K562 (cell line): Measurements from ENCODE around the gene COX5A. TPM values are rescaled to one million over a fixed set of nuclear protein-coding genes. Genes with fewer than 3 reads are reported as not detected.

Experiments used
- ATF6 ChIP-seq: sonication (generic); formaldehyde crosslinking; IDR thresholded peaks from 2 replicates; pipeline ENCODE4 v1.4.0; 2020; ENCODE audit warnings: mild to moderate bottlenecking, missing genetic modification reagents
- ATF7 ChIP-seq: fragments of 450-650 bp; IDR thresholded peaks from 2 replicates; pipeline ENCODE4 v1.7.1; 2014; ENCODE audit warnings: mild to moderate bottlenecking, moderate library complexity
- ELF2 ChIP-seq: fragments of 250-450 bp; sonication (Bioruptor Pico); IDR thresholded peaks from 2 replicates; pipeline ENCODE4 v1.5.0; 2021; ENCODE audit warnings: mild to moderate bottlenecking
- HCFC1 ChIP-seq: IDR thresholded peaks from 2 replicates; pipeline ENCODE4 v1.6.1; 2012; ENCODE audit warnings: low read depth, low read length, improper control_type of control experiment
- HDAC3 ChIP-seq: fragments of 450-650 bp; IDR thresholded peaks from 2 replicates; pipeline ENCODE4 v1.6.1; 2018; ENCODE audit warnings: borderline replicate concordance, mild to moderate bottlenecking, moderate library complexity; ENCODE audit not compliant: partially characterized antibody
- HDGF ChIP-seq: fragments of 450-650 bp; IDR thresholded peaks from 2 replicates; pipeline ENCODE4 v1.6.1; 2016
- NFE2L1 ChIP-seq: fragments of 450-650 bp; IDR thresholded peaks from 2 replicates; pipeline ENCODE4 v1.6.1; 2016; ENCODE audit warnings: missing genetic modification characterization, low read depth, mild to moderate bottlenecking, missing compliant biosample characterization, moderate library complexity, borderline replicate concordance
- PHB ChIP-seq: fragments of 250-450 bp; sonication (Bioruptor Pico); IDR thresholded peaks from 2 replicates; pipeline ENCODE4 v1.5.0; 2021
- PHF21A ChIP-seq: fragments of 450-650 bp; IDR thresholded peaks from 2 replicates; pipeline ENCODE4 v1.6.1; 2017; ENCODE audit warnings: low read depth, borderline replicate concordance
- PYGO2 ChIP-seq: fragments of 450-650 bp; IDR thresholded peaks from 2 replicates; pipeline ENCODE4 v1.6.1; 2016; ENCODE audit warnings: mild to moderate bottlenecking, missing genetic modification characterization, moderate library complexity, missing compliant biosample characterization
- SOX6 ChIP-seq: fragments of 450-650 bp; IDR thresholded peaks from 2 replicates; pipeline ENCODE4 v1.6.1; 2014; ENCODE audit warnings: mild to moderate bottlenecking
- STAT6 ChIP-seq: sonication (generic); formaldehyde crosslinking; IDR thresholded peaks from 2 replicates; pipeline ENCODE4 v1.8.1; 2023; ENCODE audit warnings: mild to moderate bottlenecking, missing genetic modification reagents
- TAL1 ChIP-seq: fragments of 450-650 bp; IDR thresholded peaks from 2 replicates; pipeline ENCODE4 v1.6.1; 2016; ENCODE audit warnings: mild to moderate bottlenecking
- TFE3 ChIP-seq: fragments of 450-650 bp; formaldehyde crosslinking; IDR thresholded peaks from 2 replicates; pipeline ENCODE4 v1.4.0; 2020; ENCODE audit warnings: mild to moderate bottlenecking, mixed read lengths
- TOE1 ChIP-seq, 2 experiments: fragments of 450-650 bp in 1 of 2; sonication (generic) in 1 of 2; formaldehyde crosslinking in 1 of 2; IDR thresholded peaks; 2 replicates each; pipeline versions ENCODE4 v1.7.1 to v1.8.0; 2016 to 2022; ENCODE audit warnings: borderline replicate concordance in 2 of 2, mild to moderate bottlenecking in 2 of 2, antibody characterized with exemption in 1 of 2, inconsistent platforms in 1 of 2, low read depth in 1 of 2, missing genetic modification reagents in 1 of 2, moderate library complexity in 1 of 2
- WHSC1 ChIP-seq: IDR thresholded peaks from one replicate; pipeline ENCODE4 v1.6.1; 2012; ENCODE audit warnings: low read length, control low read depth, inconsistent platforms
- ZNF121 ChIP-seq: sonication (generic); formaldehyde crosslinking; conservative IDR thresholded peaks from 2 replicates; pipeline ENCODE4 v1.8.0; 2022; ENCODE audit warnings: missing genetic modification reagents
- ZNF174 ChIP-seq: fragments of 250-450 bp; sonication (Bioruptor Pico); IDR thresholded peaks from 2 replicates; pipeline ENCODE4 v1.4.0; 2020; ENCODE audit warnings: mild to moderate bottlenecking
- ZNF212 ChIP-seq: fragments of 450-650 bp; formaldehyde crosslinking; IDR thresholded peaks from 2 replicates; pipeline ENCODE4 v1.4.0; 2020; ENCODE audit warnings: mild to moderate bottlenecking
- polyA plus RNA-seq, 8 experiments: library from polyadenylated mRNA; depleted of rRNA in 4 of 8; stranded (reverse) in 5 of 8; unstranded in 3 of 8; fragments of >200 nt; fragmentation: Nextera tagmentation in 2 of 8; fragmentation: Illumina TruSeq in 1 of 8; extraction: Ambion mirVana in 2 of 8; extraction: Trizol in 1 of 8; gene quantifications; 2 replicates each; pipeline versions ENCODE4 v1.2.1 to v1.2.3, GENCODE V29; 2011 to 2014; ENCODE audit warnings: inconsistent platforms in 1 of 8, missing spikeins in 1 of 8
- total RNA-seq, 7 experiments: library from RNA; depleted of rRNA in 6 of 7; stranded (reverse); fragments of >200 nt in 6 of 7; fragmentation: Illumina TruSeq in 2 of 7; extraction: Trizol in 2 of 7; gene quantifications; 2 replicates each; pipeline versions ENCODE4 v1.2.1 to v1.2.3, GENCODE V29; 2011 to 2021; ENCODE audit warnings: low replicate concordance in 1 of 7
- TF ChIP-seq, protein P1 (sequence below), 3 experiments: IDR thresholded peaks in 2 of 3; conservative IDR thresholded peaks in 1 of 3; 2 replicates each; pipeline ENCODE4 v1.5.1; 2011 to 2012; ENCODE audit warnings: low read length in 3 of 3, mild to moderate bottlenecking in 3 of 3, control low read depth in 2 of 3, improper control_type of control experiment in 1 of 3, inconsistent platforms in 1 of 3, low read depth in 1 of 3, mixed read lengths in 1 of 3, moderate library complexity in 1 of 3; ENCODE audit not compliant: insufficient read depth in 2 of 3

Gene COX5A
- total and polyA plus RNA-seq, 9 of the 15 experiments (the other 6 are each of a cell fraction or from before 2014, with no cell fraction given): 86.8 to 553 (median 371) TPM

- TF ChIP-seq TOE1 (IDR thresholded peaks at IDR 0.05; ENCODE audit: borderline replicate concordance): peak; percentile 81; the same call in 1 of the 2 replicates
- peak; percentile 99 for TF ChIP-seq TOE1 (CRISPR knock-in tag; IDR thresholded peaks at IDR 0.05; ENCODE audit: borderline replicate concordance, low read depth)
- TF ChIP-seq ZNF121: peak; percentile 88
- peak; percentile 81 for TF ChIP-seq TFE3 (CRISPR knock-in tag)
- TF ChIP-seq WHSC1: no peak
- TF ChIP-seq ZNF174 (CRISPR knock-in tag): no peak
- TF ChIP-seq PYGO2: no peak
- TF ChIP-seq HDAC3: no peak
- no peak for TF ChIP-seq NFE2L1 (tag)
- no peak for TF ChIP-seq PHB (CRISPR knock-in tag)
- TF ChIP-seq, protein P1, sequence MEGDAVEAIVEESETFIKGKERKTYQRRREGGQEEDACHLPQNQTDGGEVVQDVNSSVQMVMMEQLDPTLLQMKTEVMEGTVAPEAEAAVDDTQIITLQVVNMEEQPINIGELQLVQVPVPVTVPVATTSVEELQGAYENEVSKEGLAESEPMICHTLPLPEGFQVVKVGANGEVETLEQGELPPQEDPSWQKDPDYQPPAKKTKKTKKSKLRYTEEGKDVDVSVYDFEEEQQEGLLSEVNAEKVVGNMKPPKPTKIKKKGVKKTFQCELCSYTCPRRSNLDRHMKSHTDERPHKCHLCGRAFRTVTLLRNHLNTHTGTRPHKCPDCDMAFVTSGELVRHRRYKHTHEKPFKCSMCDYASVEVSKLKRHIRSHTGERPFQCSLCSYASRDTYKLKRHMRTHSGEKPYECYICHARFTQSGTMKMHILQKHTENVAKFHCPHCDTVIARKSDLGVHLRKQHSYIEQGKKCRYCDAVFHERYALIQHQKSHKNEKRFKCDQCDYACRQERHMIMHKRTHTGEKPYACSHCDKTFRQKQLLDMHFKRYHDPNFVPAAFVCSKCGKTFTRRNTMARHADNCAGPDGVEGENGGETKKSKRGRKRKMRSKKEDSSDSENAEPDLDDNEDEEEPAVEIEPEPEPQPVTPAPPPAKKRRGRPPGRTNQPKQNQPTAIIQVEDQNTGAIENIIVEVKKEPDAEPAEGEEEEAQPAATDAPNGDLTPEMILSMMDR (IDR thresholded peaks at IDR 0.05 in 2 of 3, conservative IDR thresholded peaks at IDR 0.05 in 1 of 3; ENCODE audit: insufficient read depth in 2 of 3, low read depth in 1 of 3, low read length in 3 of 3): peak; percentile 38 to 62 (median 42); a peak in 5 of 6 replicates
- no peak for TF ChIP-seq ELF2 (CRISPR knock-in tag)
- TF ChIP-seq ATF6: peak; percentile 99
- TF ChIP-seq HDGF: no peak
- peak; percentile 41; the same call in 1 of the 2 replicates for TF ChIP-seq STAT6 (CRISPR knock-in tag)
- peak; percentile 59; the same call in 1 of the 2 replicates for TF ChIP-seq HCFC1
- no peak for TF ChIP-seq ZNF212 (CRISPR knock-in tag)
- no peak for TF ChIP-seq TAL1
- peak; percentile 37 for TF ChIP-seq ATF7
- TF ChIP-seq SOX6: peak; percentile 70
- no peak for TF ChIP-seq PHF21A
These were observed 18.1 kb upstream of the COX5A start (continued) for GRCh38 chr15:74955796-74956647.
